K562 (cell line): ENCODE data around the gene PPL. TPM values are rescaled to one million over a fixed set of nuclear protein-coding genes. Genes with fewer than 3 reads are reported as not detected.

Source experiments
- ATAC-seq: fragments of 200-7000 bp; cut with Tn5 transposase; 3 replicates; pipeline ENCODE4 v1.9.1; 2020; ENCODE audit warnings: moderate library complexity
- BruUV-seq: library from RNA; stranded (reverse); fragments of 400-500 nt; replicated peaks from 2 replicates; lab custom pipeline; 2021; lab: Mats Ljungman, UMichigan
- CTCF ChIA-PET: fragments of 300-600 bp; formaldehyde crosslinking; extraction: SDS; loops from one replicate; lab custom pipeline; 2021; ENCODE audit warnings: low intra/inter-chr PET ratio; lab: Yijun Ruan, JAX
- POLR2A ChIA-PET: fragments of 300-600, 350-650 bp; sonication (Branson Sonifier 250); formaldehyde crosslinking; extraction: SDS; loops from one replicate; lab custom pipeline; 2021; ENCODE audit warnings: antibody characterized with exemption, inconsistent platforms; lab: Yijun Ruan, JAX
- DNase-seq, 4 experiments: peaks; one replicate each; pipeline versions ENCODE4 v3.0.0 to v3.0.0-alpha.2; 2011 to 2018; ENCODE audit warnings: low spot score in 3 of 4, mixed read lengths in 3 of 4; ENCODE audit errors: extremely low read depth in 1 of 4
- FAIRE-seq: peaks from 2 replicates; lab custom pipeline; 2011; peaks lifted over from hg19 to GRCh38; lab: Jason Lieb, UNC
- H2AFZ ChIP-seq: 2 replicates; pipeline ENCODE4 v1.6.0; 2011; ENCODE audit warnings: low read depth, low read length, control low read depth, inconsistent platforms
- H3K27ac ChIP-seq: fragments of 200-600 bp; 3 replicates; pipeline ENCODE4 v1.8.0; 2011; ENCODE audit warnings: low read depth, mild to moderate bottlenecking, control low read depth, inconsistent platforms, low read length, moderate library complexity, mixed read lengths; ENCODE audit errors: extremely low read depth
- H3K27me3 ChIP-seq, 2 experiments: fragments of 300-600 bp in 1 of 2; 2 replicates in 1 of 2; 3 replicates in 1 of 2; pipeline versions ENCODE4 v1.6.0 to v1.8.0; 2011; ENCODE audit warnings: inconsistent platforms in 2 of 2, low read length in 2 of 2, mild to moderate bottlenecking in 1 of 2, mixed read lengths in 1 of 2, moderate library complexity in 1 of 2; ENCODE audit not compliant: control insufficient read depth in 2 of 2, insufficient read depth in 2 of 2
- H3K36me3 ChIP-seq: fragments of 300-600 bp; 3 replicates; pipeline ENCODE4 v1.8.0; 2011; ENCODE audit warnings: mild to moderate bottlenecking, low read length, inconsistent platforms; ENCODE audit not compliant: control insufficient read depth, insufficient read depth
- H3K4me1 ChIP-seq, 2 experiments: fragments of 200-600 bp in 1 of 2; replicated peaks in 1 of 2; 2 replicates in 1 of 2; 3 replicates in 1 of 2; pipeline versions ENCODE4 v1.5.1 to v1.8.0; 2011; ENCODE audit warnings: inconsistent platforms in 2 of 2, low read length in 2 of 2, mild to moderate bottlenecking in 1 of 2, mixed read lengths in 1 of 2, moderate library complexity in 1 of 2; ENCODE audit not compliant: control insufficient read depth in 2 of 2, insufficient read depth in 2 of 2
- H3K4me2 ChIP-seq: 2 replicates; pipeline ENCODE4 v1.6.1; 2011; ENCODE audit warnings: low read length, control low read depth, inconsistent platforms, mixed read lengths; ENCODE audit not compliant: insufficient read depth
- H3K4me3 ChIP-seq: fragments of 200-600 bp; sonication (generic), shearing (Covaris generic); 2 replicates; pipeline ENCODE4 v1.5.1; 2016; ENCODE audit warnings: control low read depth, inconsistent platforms
- H3K79me2 ChIP-seq: fragments of 200-600 bp; 3 replicates; pipeline ENCODE4 v1.8.0; 2011; ENCODE audit warnings: low read length, inconsistent platforms; ENCODE audit not compliant: control insufficient read depth, insufficient read depth
- H3K9ac ChIP-seq, 2 experiments: 2 replicates each; pipeline versions ENCODE4 v1.6.0 to v1.6.1; 2011; ENCODE audit warnings: low read depth in 2 of 2, low read length in 2 of 2, control low read depth in 1 of 2, inconsistent platforms in 1 of 2, mild to moderate bottlenecking in 1 of 2, mixed read lengths in 1 of 2; ENCODE audit not compliant: insufficient read depth in 1 of 2
- H3K9me1 ChIP-seq: one replicate; pipeline ENCODE4 v1.6.0; 2011; ENCODE audit warnings: inconsistent platforms, mild to moderate bottlenecking, low read length, moderate library complexity; ENCODE audit not compliant: control insufficient read depth, insufficient read depth
- H3K9me3 ChIP-seq: replicated peaks from 2 replicates; pipeline ENCODE4 v1.5.1; 2011; ENCODE audit warnings: low read depth, low read length, inconsistent platforms; ENCODE audit not compliant: control insufficient read depth, insufficient read depth
- H4K20me1 ChIP-seq: replicated peaks from 2 replicates; pipeline ENCODE4 v1.6.1; 2011; ENCODE audit warnings: low read length, inconsistent platforms, mixed read lengths; ENCODE audit not compliant: control insufficient read depth, insufficient read depth
- KLF16 ChIP-seq: IDR thresholded peaks from 2 replicates; pipeline ENCODE4 v1.6.1; 2016; ENCODE audit warnings: antibody characterized with exemption
- L3MBTL2 ChIP-seq: fragments of 450-650 bp; IDR thresholded peaks from 2 replicates; pipeline ENCODE4 v1.6.1; 2016; ENCODE audit warnings: mild to moderate bottlenecking, moderate library complexity
- NBN ChIP-seq: fragments of 450-650 bp; IDR thresholded peaks from 2 replicates; pipeline ENCODE4 v1.6.1; 2016; ENCODE audit warnings: low read depth, mild to moderate bottlenecking
- NR4A1 ChIP-seq, 2 experiments: fragments of 250-450 bp in 1 of 2; fragments of 450-650 bp in 1 of 2; sonication (Bioruptor Pico) in 1 of 2; IDR thresholded peaks; 2 replicates each; pipeline versions ENCODE4 v1.4.0 to v1.6.1; 2016 to 2020; ENCODE audit warnings: mild to moderate bottlenecking in 2 of 2, missing compliant biosample characterization in 1 of 2, missing genetic modification characterization in 1 of 2, moderate library complexity in 1 of 2
- SRSF3 ChIP-seq: fragments of 200-400 bp; formaldehyde crosslinking; IDR thresholded peaks from 2 replicates; pipeline ENCODE4 v1.6.1; 2016; ENCODE audit warnings: mild to moderate bottlenecking, low read length, moderate library complexity; ENCODE audit not compliant: insufficient read depth
- ZEB2 ChIP-seq: fragments of 450-650 bp; IDR thresholded peaks from 2 replicates; pipeline ENCODE4 v1.6.1; 2016
- ZNF274 ChIP-seq: IDR thresholded peaks from 2 replicates; pipeline ENCODE4 v1.6.1; 2011; ENCODE audit warnings: low read depth, mild to moderate bottlenecking, low read length, moderate library complexity, borderline replicate concordance
- ZNF707 ChIP-seq: fragments of 250-450 bp; sonication (Bioruptor Pico); conservative IDR thresholded peaks from 2 replicates; pipeline ENCODE4 v1.8.0; 2022; ENCODE audit warnings: inconsistent platforms, mild to moderate bottlenecking, moderate library complexity
- WGBS: fragments of 100-300 bp; shearing (Covaris generic); methylation state at CpG from one replicate; pipeline ENCODE4 v1.1.6; 2016; ENCODE audit warnings: low coverage, mixed read lengths; ENCODE audit not compliant: insufficient coverage; ENCODE audit errors: missing lambda C conversion rate; 5-methylcytosine and 5-hydroxymethylcytosine counted together
- in situ Hi-C: fragments of 300-500 bp; cut with MboI; formaldehyde crosslinking; loops from 4 replicates; pipeline ENCODE4 v1.15.0; 2018; ENCODE audit warnings: inconsistent platforms, mixed read lengths
- intact Hi-C: fragments of 100-400 bp; cut with micrococcal nuclease; formaldehyde crosslinking; loops from 2 replicates; pipeline ENCODE4 v1.14.2; 2022
- polyA plus RNA-seq, 8 experiments: library from polyadenylated mRNA; depleted of rRNA in 4 of 8; stranded (reverse) in 5 of 8; unstranded in 3 of 8; fragments of >200 nt; fragmentation: Nextera tagmentation in 2 of 8; fragmentation: Illumina TruSeq in 1 of 8; extraction: Ambion mirVana in 2 of 8; extraction: Trizol in 1 of 8; gene quantifications; 2 replicates each; pipeline versions ENCODE4 v1.2.1 to v1.2.3, GENCODE V29; 2011 to 2014; ENCODE audit warnings: inconsistent platforms in 1 of 8, missing spikeins in 1 of 8
- total RNA-seq, 7 experiments: library from RNA; depleted of rRNA in 6 of 7; stranded (reverse); fragments of >200 nt in 6 of 7; fragmentation: Illumina TruSeq in 2 of 7; extraction: Trizol in 2 of 7; gene quantifications; 2 replicates each; pipeline versions ENCODE4 v1.2.1 to v1.2.3, GENCODE V29; 2011 to 2021; ENCODE audit warnings: low replicate concordance in 1 of 7
- TF ChIP-seq, protein P1 (sequence below): fragments of 250-450 bp; sonication (Bioruptor Pico); IDR thresholded peaks from 2 replicates; pipeline ENCODE4 v1.4.0; 2020; ENCODE audit warnings: borderline replicate concordance
- TF ChIP-seq, protein P2 (sequence below): IDR thresholded peaks from 3 replicates; pipeline ENCODE4 v1.6.1; 2011; ENCODE audit warnings: borderline replicate concordance, mild to moderate bottlenecking, moderate library complexity; ENCODE audit not compliant: insufficient read length; ENCODE audit errors: extremely low read depth
- TF ChIP-seq, protein P3 (sequence below): fragments of 250-450 bp; sonication (Bioruptor Pico); IDR thresholded peaks from 2 replicates; pipeline ENCODE4 v1.9.0; 2021; ENCODE audit warnings: mild to moderate bottlenecking, inconsistent platforms

The PPL gene
- total and polyA plus RNA-seq, 9 of the 15 experiments (the other 6 are each of a cell fraction or from before 2014, with no cell fraction given) = 0.01 to 0.15 (median 0.07) TPM; not detected in 3

DNA sequence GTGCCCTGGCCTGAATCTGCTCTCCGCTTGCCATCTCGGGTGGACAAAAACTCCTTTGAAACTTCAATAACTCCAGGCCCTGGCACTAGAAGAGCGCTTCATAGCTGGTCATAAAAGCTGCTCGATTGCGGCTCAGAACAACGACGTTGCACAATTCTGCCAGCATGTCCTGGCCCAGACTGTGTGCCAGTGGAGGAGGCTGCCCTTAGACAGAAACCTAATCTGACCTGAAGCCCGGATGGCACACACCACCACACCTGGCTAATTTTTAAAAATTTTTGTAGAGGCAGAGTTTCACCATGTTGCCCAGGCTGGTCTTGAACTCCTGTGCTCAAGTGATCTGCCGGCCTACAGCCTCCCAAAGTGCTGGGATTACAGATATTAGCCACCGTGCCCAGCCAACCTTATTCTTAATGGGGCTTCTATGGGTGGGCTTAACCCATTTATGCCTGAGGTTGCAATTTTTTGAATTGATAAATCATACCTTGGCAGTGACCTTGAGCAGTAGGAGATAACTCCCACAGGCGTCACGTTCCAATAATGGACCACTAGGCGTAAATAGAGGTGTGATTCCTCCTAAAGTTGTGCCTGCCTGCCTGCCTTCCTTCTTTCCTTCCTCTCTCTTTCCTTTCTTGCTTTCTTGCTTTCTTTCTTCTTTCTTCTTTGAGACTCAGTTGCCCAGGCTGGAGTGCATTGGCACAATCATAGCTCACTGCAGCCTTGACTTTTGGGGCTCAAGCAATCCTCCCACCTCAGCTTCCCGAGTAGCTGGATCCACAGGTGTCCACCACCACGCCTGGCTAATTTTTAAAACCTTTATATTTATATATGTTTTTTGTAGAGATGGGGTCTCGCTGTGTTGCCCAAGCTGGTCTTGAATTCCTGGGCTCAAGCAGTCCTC lies 1.1 kb upstream of the PPL start:
- ATAC-seq (no peak), FAIRE-seq (no peak), DNase-seq (no peak)
- no TSS peak for BruUV-seq
- peak overlapping the region; percentile 55; the same call in 1 of the 2 replicates for H2AFZ ChIP-seq
- POLR2A ChIA-PET = interaction anchor here (0.5 kb wide), 1 partner anchor 414 kb away, joined by 3 read pairs; no protein-coding TSS in a partner anchor
- H3K9me1 ChIP-seq = no peaks in the 10 kb centered on the region
- intact Hi-C loops = loop anchor here (10.0 kb wide), 1 partner anchor 53 kb away; no protein-coding TSS in a partner anchor
- CTCF ChIA-PET = interaction anchor here (0.6 kb wide), 1 partner anchor 114 kb away, joined by 5 read pairs; no protein-coding TSS in a partner anchor
- peaks cover 21% of the 10 kb centered on the region for H4K20me1 ChIP-seq
- H3K4me1 ChIP-seq = peaks cover 0 to 18% of the 10 kb centered on the region in 2 experiments; a peak in 3 of 5 replicates
- H3K79me2 ChIP-seq = no peaks in the 10 kb centered on the region
- in situ Hi-C loops = no loop called here
- H3K9ac ChIP-seq = no peak overlapping the region
- H3K4me3 ChIP-seq = no peak overlapping the region
- 0 out of 2 replicates have a peak overlapping the region, but pooled peaks have one; percentile 63 for H3K4me2 ChIP-seq
- WGBS = 48% methylated on average over 16 of the region's 16 CpGs
- no peak overlapping the region for H3K27ac ChIP-seq
- H3K27me3 ChIP-seq = peaks cover 24 to 58% of the 10 kb centered on the region in 2 experiments; a peak in 4 of 5 replicates
- no peaks in the 10 kb centered on the region for H3K9me3 ChIP-seq
- H3K36me3 ChIP-seq = no peaks in the 10 kb centered on the region
- TF ChIP-seq NR4A1 (CRISPR knock-in tag; IDR thresholded peaks at IDR 0.05) (no peak), NR4A1 (tag; IDR thresholded peaks at IDR 0.05) (no peak), SRSF3 (no peak), ZEB2 (no peak), L3MBTL2 (no peak), ZNF707 (CRISPR knock-in tag) (no peak), NBN (no peak), ZNF274 (no peak), KLF16 (no peak)
- TF ChIP-seq, protein P1, sequence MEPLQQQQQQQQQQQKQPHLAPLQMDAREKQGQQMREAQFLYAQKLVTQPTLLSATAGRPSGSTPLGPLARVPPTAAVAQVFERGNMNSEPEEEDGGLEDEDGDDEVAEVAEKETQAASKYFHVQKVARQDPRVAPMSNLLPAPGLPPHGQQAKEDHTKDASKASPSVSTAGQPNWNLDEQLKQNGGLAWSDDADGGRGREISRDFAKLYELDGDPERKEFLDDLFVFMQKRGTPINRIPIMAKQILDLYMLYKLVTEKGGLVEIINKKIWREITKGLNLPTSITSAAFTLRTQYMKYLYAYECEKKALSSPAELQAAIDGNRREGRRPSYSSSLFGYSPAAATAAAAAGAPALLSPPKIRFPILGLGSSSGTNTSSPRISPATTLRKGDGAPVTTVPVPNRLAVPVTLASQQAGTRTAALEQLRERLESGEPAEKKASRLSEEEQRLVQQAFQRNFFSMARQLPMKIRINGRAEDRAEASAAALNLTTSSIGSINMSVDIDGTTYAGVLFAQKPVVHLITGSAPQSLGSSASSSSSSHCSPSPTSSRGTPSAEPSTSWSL = no peak
- TF ChIP-seq, protein P2, sequence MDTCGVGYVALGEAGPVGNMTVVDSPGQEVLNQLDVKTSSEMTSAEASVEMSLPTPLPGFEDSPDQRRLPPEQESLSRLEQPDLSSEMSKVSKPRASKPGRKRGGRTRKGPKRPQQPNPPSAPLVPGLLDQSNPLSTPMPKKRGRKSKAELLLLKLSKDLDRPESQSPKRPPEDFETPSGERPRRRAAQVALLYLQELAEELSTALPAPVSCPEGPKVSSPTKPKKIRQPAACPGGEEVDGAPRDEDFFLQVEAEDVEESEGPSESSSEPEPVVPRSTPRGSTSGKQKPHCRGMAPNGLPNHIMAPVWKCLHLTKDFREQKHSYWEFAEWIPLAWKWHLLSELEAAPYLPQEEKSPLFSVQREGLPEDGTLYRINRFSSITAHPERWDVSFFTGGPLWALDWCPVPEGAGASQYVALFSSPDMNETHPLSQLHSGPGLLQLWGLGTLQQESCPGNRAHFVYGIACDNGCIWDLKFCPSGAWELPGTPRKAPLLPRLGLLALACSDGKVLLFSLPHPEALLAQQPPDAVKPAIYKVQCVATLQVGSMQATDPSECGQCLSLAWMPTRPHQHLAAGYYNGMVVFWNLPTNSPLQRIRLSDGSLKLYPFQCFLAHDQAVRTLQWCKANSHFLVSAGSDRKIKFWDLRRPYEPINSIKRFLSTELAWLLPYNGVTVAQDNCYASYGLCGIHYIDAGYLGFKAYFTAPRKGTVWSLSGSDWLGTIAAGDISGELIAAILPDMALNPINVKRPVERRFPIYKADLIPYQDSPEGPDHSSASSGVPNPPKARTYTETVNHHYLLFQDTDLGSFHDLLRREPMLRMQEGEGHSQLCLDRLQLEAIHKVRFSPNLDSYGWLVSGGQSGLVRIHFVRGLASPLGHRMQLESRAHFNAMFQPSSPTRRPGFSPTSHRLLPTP = no peak
- TF ChIP-seq, protein P3, sequence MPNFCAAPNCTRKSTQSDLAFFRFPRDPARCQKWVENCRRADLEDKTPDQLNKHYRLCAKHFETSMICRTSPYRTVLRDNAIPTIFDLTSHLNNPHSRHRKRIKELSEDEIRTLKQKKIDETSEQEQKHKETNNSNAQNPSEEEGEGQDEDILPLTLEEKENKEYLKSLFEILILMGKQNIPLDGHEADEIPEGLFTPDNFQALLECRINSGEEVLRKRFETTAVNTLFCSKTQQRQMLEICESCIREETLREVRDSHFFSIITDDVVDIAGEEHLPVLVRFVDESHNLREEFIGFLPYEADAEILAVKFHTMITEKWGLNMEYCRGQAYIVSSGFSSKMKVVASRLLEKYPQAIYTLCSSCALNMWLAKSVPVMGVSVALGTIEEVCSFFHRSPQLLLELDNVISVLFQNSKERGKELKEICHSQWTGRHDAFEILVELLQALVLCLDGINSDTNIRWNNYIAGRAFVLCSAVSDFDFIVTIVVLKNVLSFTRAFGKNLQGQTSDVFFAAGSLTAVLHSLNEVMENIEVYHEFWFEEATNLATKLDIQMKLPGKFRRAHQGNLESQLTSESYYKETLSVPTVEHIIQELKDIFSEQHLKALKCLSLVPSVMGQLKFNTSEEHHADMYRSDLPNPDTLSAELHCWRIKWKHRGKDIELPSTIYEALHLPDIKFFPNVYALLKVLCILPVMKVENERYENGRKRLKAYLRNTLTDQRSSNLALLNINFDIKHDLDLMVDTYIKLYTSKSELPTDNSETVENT = no peak
